HEK293 (cell line): ENCODE results near the gene ZNF573.
"Not testable (repeated sequence)": the region's sequence is repeated elsewhere in the genome, so short reads cannot be mapped to it uniquely, and the experiment has no call there.

Experiments used
- CTCF ChIA-PET: fragments of 350-600 bp; formaldehyde crosslinking; extraction: SDS; loops from one replicate; lab custom pipeline; 2021; ENCODE audit warnings: antibody characterized with exemption; lab: Yijun Ruan, JAX
- POLR2A ChIA-PET: fragments of 300-600 bp; formaldehyde crosslinking; extraction: SDS; loops from one replicate; lab custom pipeline; 2020; ENCODE audit warnings: antibody characterized with exemption, inconsistent platforms; lab: Yijun Ruan, JAX
- H3K27ac ChIP-seq: fragments of 200-500 bp; sonication (Bioruptor generic); 2 replicates; pipeline ENCODE4 v1.5.1; 2014; ENCODE audit warnings: low read depth, low read length, control low read depth, inconsistent platforms; ENCODE audit errors: extremely low read depth
- H3K36me3 ChIP-seq, 2 experiments: fragments of 200-500 bp in 1 of 2; sonication (Bioruptor generic) in 1 of 2; 1 replicate in 1 of 2; 2 replicates in 1 of 2; pipeline ENCODE4 v1.5.1; 2014 to 2017; ENCODE audit warnings: inconsistent platforms in 2 of 2, low read length in 2 of 2; ENCODE audit not compliant: control insufficient read depth in 2 of 2, insufficient read depth in 1 of 2
- H3K4me1 ChIP-seq: fragments of 200-500 bp; sonication (Bioruptor generic); 2 replicates; pipeline ENCODE4 v1.5.1; 2014; ENCODE audit warnings: mild to moderate bottlenecking, low read length, inconsistent platforms; ENCODE audit not compliant: control insufficient read depth, insufficient read depth
- H3K4me3 ChIP-seq: 2 replicates; pipeline ENCODE4 v1.5.1; 2011; ENCODE audit warnings: low read depth, mild to moderate bottlenecking, control low read depth, low read length, moderate library complexity
- H3K9me3 ChIP-seq: fragments of 200-500 bp; sonication (Bioruptor generic); 2 replicates; pipeline ENCODE4 v1.5.1; 2014; ENCODE audit warnings: low read depth, low read length, inconsistent platforms; ENCODE audit not compliant: control insufficient read depth, insufficient read depth
- IKZF3 ChIP-seq: fragments of 450-650 bp; IDR thresholded peaks from 2 replicates; pipeline ENCODE4 v1.5.0; 2018; ENCODE audit warnings: missing biosample characterization, mild to moderate bottlenecking, missing genetic modification characterization, moderate library complexity
- KLF7 ChIP-seq: fragments of 450-650 bp; formaldehyde crosslinking; IDR thresholded peaks from 2 replicates; pipeline ENCODE4 v1.5.1; 2016; ENCODE audit warnings: missing biosample characterization, missing genetic modification characterization, borderline replicate concordance
- MEIS1 ChIP-seq: sonication (generic); formaldehyde crosslinking; IDR thresholded peaks from 2 replicates; pipeline ENCODE4 v1.8.1; 2022; ENCODE audit warnings: missing genetic modification reagents, mild to moderate bottlenecking, borderline replicate concordance
- MZF1 ChIP-seq: fragments of 450-650 bp; formaldehyde crosslinking; IDR thresholded peaks from 2 replicates; pipeline ENCODE4 v1.5.1; 2017; ENCODE audit warnings: missing biosample characterization, missing genetic modification characterization, borderline replicate concordance
- REPIN1 ChIP-seq: fragments of 450-650 bp; formaldehyde crosslinking; IDR thresholded peaks from 2 replicates; pipeline ENCODE4 v1.5.1; 2017; ENCODE audit warnings: missing biosample characterization, missing genetic modification characterization, low read depth
- SCRT2 ChIP-seq: fragments of 450-650 bp; formaldehyde crosslinking; IDR thresholded peaks from 2 replicates; pipeline ENCODE4 v1.5.1; 2016; ENCODE audit warnings: missing biosample characterization, missing genetic modification characterization
- SETDB1 ChIP-seq: IDR thresholded peaks from one replicate; pipeline ENCODE4 v1.6.1; 2017; ENCODE audit warnings: mild to moderate bottlenecking, low read length, moderate library complexity, mixed read lengths; ENCODE audit not compliant: insufficient read length
- WT1 ChIP-seq: fragments of 450-650 bp; formaldehyde crosslinking; IDR thresholded peaks from 2 replicates; pipeline ENCODE4 v1.5.1; 2016; ENCODE audit warnings: missing biosample characterization, missing genetic modification characterization
- YY2 ChIP-seq: fragments of 450-650 bp; formaldehyde crosslinking; IDR thresholded peaks from 2 replicates; pipeline ENCODE4 v1.5.1; 2016; ENCODE audit warnings: missing biosample characterization, missing genetic modification characterization
- ZBTB11 ChIP-seq: fragments of 450-650 bp; formaldehyde crosslinking; conservative IDR thresholded peaks from 2 replicates; pipeline ENCODE4 v1.5.1; 2016; ENCODE audit warnings: low read depth, missing biosample characterization, missing genetic modification characterization
- ZFP41 ChIP-seq: fragments of 450-650 bp; formaldehyde crosslinking; IDR thresholded peaks from 2 replicates; pipeline ENCODE4 v1.5.1; 2016; ENCODE audit warnings: missing biosample characterization, missing genetic modification characterization, borderline replicate concordance
- ZNF140 ChIP-seq: fragments of 450-650 bp; formaldehyde crosslinking; IDR thresholded peaks from 2 replicates; pipeline ENCODE4 v1.5.1; 2016; ENCODE audit warnings: missing biosample characterization, missing genetic modification characterization
- ZNF335 ChIP-seq: fragments of 450-650 bp; formaldehyde crosslinking; conservative IDR thresholded peaks from 2 replicates; pipeline ENCODE4 v1.5.1; 2016; ENCODE audit warnings: missing biosample characterization, missing genetic modification characterization
- ZNF521 ChIP-seq: fragments of 450-650 bp; formaldehyde crosslinking; IDR thresholded peaks from 2 replicates; pipeline ENCODE4 v1.5.1; 2017; ENCODE audit warnings: missing biosample characterization, mild to moderate bottlenecking, missing genetic modification characterization
- ZNF548 ChIP-seq: fragments of 450-650 bp; formaldehyde crosslinking; IDR thresholded peaks from 2 replicates; pipeline ENCODE4 v1.5.1; 2016; ENCODE audit warnings: missing biosample characterization, missing genetic modification characterization
- ZNF558 ChIP-seq: fragments of 450-650 bp; formaldehyde crosslinking; IDR thresholded peaks from 2 replicates; pipeline ENCODE4 v1.5.1; 2016; ENCODE audit warnings: missing biosample characterization, missing genetic modification characterization
- ZNF843 ChIP-seq: fragments of 450-650 bp; formaldehyde crosslinking; IDR thresholded peaks from 2 replicates; pipeline ENCODE4 v1.5.1; 2016; ENCODE audit warnings: missing biosample characterization, missing genetic modification characterization
- TF ChIP-seq, protein P1 (sequence below): fragments of 450-650 bp; formaldehyde crosslinking; IDR thresholded peaks from 2 replicates; pipeline ENCODE4 v1.5.1; 2016; ENCODE audit warnings: missing biosample characterization, missing genetic modification characterization, borderline replicate concordance

Gene ZNF573

DNA sequence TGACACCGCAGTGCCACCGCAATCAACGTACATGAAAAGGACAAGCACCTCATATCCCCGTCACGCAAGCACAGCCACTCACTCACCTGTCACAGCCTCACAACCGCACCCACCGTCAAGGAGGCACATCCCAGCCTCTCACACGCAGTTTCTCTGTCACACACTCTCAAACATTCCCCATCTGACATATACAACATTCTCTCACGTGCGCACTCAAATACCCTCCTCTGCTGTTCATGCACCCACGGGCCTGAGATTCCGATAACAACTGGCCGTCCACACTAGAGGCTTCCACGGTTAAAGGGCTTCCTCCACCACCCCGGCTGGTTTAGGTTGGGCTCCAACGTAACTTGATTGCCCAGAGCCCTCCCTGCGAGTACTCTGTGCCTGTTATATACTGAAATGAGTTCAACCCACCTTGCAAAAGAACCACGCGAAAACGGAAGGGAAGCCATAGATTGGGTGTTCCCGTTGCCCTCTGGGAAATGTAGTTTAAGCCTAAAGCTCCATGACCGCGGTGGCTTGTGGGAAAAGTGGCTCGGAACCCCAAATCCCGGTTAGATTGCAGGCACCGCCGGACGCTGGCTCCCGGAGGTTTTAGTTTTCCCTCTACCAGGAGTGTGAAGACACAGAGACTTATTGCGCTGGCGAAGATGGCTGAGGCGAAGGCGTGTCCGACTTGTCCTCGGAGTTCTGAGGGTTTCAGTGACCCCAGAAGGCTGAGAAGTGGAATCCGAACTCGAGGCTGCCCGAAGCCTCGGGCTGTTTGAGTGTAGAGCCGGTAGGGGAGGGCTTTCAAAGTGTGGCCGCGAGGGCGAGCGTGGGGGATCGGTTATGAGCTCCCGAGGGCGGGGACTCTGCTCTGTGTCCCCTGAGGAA, at the start of gene ZNF573 (continued):
- peak; percentile 97 for TF ChIP-seq ZNF335
- TF ChIP-seq, protein P1, sequence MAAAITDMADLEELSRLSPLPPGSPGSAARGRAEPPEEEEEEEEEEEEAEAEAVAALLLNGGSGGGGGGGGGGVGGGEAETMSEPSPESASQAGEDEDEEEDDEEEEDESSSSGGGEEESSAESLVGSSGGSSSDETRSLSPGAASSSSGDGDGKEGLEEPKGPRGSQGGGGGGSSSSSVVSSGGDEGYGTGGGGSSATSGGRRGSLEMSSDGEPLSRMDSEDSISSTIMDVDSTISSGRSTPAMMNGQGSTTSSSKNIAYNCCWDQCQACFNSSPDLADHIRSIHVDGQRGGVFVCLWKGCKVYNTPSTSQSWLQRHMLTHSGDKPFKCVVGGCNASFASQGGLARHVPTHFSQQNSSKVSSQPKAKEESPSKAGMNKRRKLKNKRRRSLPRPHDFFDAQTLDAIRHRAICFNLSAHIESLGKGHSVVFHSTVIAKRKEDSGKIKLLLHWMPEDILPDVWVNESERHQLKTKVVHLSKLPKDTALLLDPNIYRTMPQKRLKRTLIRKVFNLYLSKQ: no peak
- peak; percentile 81; the same call in 1 of the 2 replicates for TF ChIP-seq KLF7

DNA sequence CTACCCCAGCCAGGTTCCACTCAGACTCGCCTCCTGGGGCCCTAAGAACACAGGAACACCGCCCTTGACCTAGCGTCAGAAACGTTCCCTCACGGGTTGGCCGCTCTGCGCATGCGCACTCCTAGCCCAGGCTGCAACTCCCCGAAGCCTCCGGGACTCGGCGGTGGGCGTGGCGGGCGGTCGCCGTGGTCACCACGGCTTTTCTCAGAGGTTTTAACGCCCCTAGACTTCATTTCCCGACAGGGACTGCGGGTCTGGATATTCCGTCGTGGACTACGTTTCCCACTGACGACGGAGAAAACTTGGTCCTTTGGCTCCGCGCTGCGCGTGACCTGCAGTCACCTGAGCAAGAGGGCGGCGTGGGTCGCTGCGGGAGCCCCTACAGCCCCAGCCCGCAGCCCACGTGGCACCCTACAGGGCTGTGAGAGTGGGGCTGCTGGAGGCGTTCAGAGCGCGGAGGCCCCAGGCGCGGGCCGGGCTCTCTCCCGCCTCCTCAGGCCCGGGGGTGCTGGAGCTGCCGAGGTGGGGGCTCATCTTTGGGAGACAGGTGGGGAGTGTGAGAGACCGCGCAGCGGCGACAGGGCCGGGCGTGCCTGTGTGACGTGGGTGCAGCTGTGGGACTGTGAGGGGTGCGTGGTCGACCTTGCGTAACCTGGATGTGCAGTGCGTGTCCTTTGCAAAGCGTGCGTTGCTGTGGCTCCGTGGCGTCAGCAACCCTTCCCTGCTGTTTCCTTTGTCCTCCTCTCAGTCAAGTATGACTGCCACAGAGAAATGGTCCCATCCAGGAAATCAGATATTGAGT, 38.0 kb upstream of the ZNF573 start:
- Histone ChIP-seq H3K4me3 (no peak overlapping the region), H3K4me1 (no peaks in the 10 kb centered on the region), H3K9me3 (peaks cover 12% of the 10 kb centered on the region), H3K27ac (no peak overlapping the region), H3K36me3 (no peaks in the 10 kb centered on the region)
- CTCF ChIA-PET: no interaction called here
- TF ChIP-seq ZNF521 (tag by site-specific recombination) (no peak), ZBTB11 (tag by site-specific recombination) (no peak), MEIS1 (no peak), YY2 (no peak), REPIN1 (tag by site-specific recombination) (no peak), ZNF548 (tag by site-specific recombination) (no peak), ZNF558 (tag by site-specific recombination) (no peak), ZFP41 (tag by site-specific recombination) (no peak), WT1 (no peak), ZNF843 (tag by site-specific recombination) (no peak), ZNF140 (tag by site-specific recombination) (no peak), MZF1 (no peak), SCRT2 (tag by site-specific recombination) (no peak), IKZF3 (no peak)
- POLR2A ChIA-PET: no interaction called here

GRCh38 chr19:37815611-37816010, 36.2 kb upstream of the ZNF573 start:
- TF ChIP-seq SETDB1: peak; percentile 42
- CTCF ChIA-PET, H3K36me3 ChIP-seq, H3K4me1 ChIP-seq, H3K27ac ChIP-seq, H3K4me3 ChIP-seq: not testable (repeated sequence)
- peaks cover 13% of the 10 kb centered on the region for H3K9me3 ChIP-seq
- POLR2A ChIA-PET: interaction anchor here (0.6 kb wide), 1 partner anchor 51 kb away, joined by 6 read pairs; no protein-coding TSS in a partner anchor
